ENCODE data around the gene XKRX.

DNA sequence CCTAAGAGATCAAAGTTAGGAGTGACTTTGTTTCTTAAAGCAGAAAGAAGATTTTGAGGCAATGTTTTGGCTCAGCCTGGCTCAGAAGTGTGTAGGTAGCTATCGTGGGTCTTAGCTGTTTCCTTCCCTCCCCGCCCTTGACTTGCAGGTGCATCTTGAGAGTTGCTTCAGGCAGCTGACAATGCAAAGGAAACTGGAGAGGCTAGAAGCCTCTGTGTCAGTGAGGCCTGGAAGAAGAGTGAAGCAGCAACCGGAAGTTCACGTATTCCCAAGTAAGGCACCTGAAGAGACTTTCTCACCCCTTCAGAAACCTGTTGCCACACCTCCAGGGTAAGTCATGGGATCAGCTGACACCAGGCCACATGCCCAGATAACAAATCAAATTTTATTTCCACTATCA, 10.6 kb upstream of the XKRX start:
- TF ChIP-seq EP300 (IDR thresholded peaks at IDR 0.05), result no peak
- TF ChIP-seq, protein P1, sequence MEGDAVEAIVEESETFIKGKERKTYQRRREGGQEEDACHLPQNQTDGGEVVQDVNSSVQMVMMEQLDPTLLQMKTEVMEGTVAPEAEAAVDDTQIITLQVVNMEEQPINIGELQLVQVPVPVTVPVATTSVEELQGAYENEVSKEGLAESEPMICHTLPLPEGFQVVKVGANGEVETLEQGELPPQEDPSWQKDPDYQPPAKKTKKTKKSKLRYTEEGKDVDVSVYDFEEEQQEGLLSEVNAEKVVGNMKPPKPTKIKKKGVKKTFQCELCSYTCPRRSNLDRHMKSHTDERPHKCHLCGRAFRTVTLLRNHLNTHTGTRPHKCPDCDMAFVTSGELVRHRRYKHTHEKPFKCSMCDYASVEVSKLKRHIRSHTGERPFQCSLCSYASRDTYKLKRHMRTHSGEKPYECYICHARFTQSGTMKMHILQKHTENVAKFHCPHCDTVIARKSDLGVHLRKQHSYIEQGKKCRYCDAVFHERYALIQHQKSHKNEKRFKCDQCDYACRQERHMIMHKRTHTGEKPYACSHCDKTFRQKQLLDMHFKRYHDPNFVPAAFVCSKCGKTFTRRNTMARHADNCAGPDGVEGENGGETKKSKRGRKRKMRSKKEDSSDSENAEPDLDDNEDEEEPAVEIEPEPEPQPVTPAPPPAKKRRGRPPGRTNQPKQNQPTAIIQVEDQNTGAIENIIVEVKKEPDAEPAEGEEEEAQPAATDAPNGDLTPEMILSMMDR (IDR thresholded peaks at IDR 0.05), result no peak

Data from sigmoid colon (tissue), 4 donors.